Fibroblast of gingiva (primary cell): ENCODE data around the gene IL9.
"Not testable (repeated sequence)": the region's sequence is repeated elsewhere in the genome, so short reads cannot be mapped to it uniquely, and the experiment has no call there.

Experiments
- DNase-seq: peaks from one replicate; pipeline ENCODE4 v3.0.0-alpha.2; 2011; ENCODE audit warnings: low read depth

The IL9 gene

GRCh38 chr5:135867599-135867998, 28.0 kb downstream of the IL9 start:
- no peak for DNase-seq

- DNase-seq = no peak
Observed at GRCh38 chr5:135866016-135866415, 29.6 kb downstream of the IL9 start.

- DNase-seq = no peak
Observed at GRCh38 chr5:135864503-135865435, 30.9 kb downstream of the IL9 start.

GRCh38 chr5:135862744-135863143, 32.9 kb downstream of the IL9 start:
- DNase-seq = no peak

- DNase-seq = no peak
Observed at GRCh38 chr5:135862086-135862485, 33.6 kb downstream of the IL9 start.

- no peak for DNase-seq
Observed at GRCh38 chr5:135861641-135862040, 34.0 kb downstream of the IL9 start.

GRCh38 chr5:135859641-135860040, 36.0 kb downstream of the IL9 start:
- no peak for DNase-seq

- DNase-seq = not testable (repeated sequence)
Observed at GRCh38 chr5:135859186-135859585, 36.5 kb downstream of the IL9 start.

GRCh38 chr5:135857630-135858311, 37.9 kb downstream of the IL9 start:
- no peak for DNase-seq

GRCh38 chr5:135851915-135852845, 43.5 kb downstream of the IL9 start:
- DNase-seq = no peak

- no peak for DNase-seq
Observed at GRCh38 chr5:135851186-135851914, 44.3 kb downstream of the IL9 start.

GRCh38 chr5:135850671-135851070, 45.0 kb downstream of the IL9 start:
- DNase-seq = no peak

GRCh38 chr5:135850231-135850630, 45.4 kb downstream of the IL9 start:
- DNase-seq = no peak

- DNase-seq = no peak
Observed at GRCh38 chr5:135847976-135848375, 47.7 kb downstream of the IL9 start.

- DNase-seq = no peak
Observed at GRCh38 chr5:135846311-135846710, 49.3 kb downstream of the IL9 start.

- no peak for DNase-seq
Observed at GRCh38 chr5:135843571-135844337, 51.9 kb downstream of the IL9 start.

GRCh38 chr5:135842737-135843136, 52.9 kb downstream of the IL9 start:
- no peak for DNase-seq
